H1 (cell line): ENCODE data around the gene ELANE. TPM values are rescaled to one million over a fixed set of nuclear protein-coding genes. Genes with fewer than 3 reads are reported as not detected.

Experiments used
- CTCF ChIA-PET: fragments of 300-600 bp; sonication (Branson Sonifier 250); formaldehyde crosslinking; loops from one replicate; lab custom pipeline; 2021; ENCODE audit not compliant: partially characterized antibody; lab: Charles Lee
- POLR2A ChIA-PET: fragments of 300-600 bp; sonication (Branson Sonifier 250); formaldehyde crosslinking; loops from one replicate; lab custom pipeline; 2021; ENCODE audit warnings: inconsistent platforms; ENCODE audit not compliant: partially characterized antibody; lab: Charles Lee
- DNase-seq, 2 experiments: peaks; one replicate each; pipeline versions ENCODE4 v3.0.0 to v3.0.0-alpha.2; 2010 to 2022; ENCODE audit warnings: low spot score in 2 of 2, low read depth in 1 of 2, mixed read lengths in 1 of 2
- FAIRE-seq: peaks from 2 replicates; lab custom pipeline; 2011; peaks lifted over from hg19 to GRCh38; lab: Jason Lieb, UNC
- H2AFZ ChIP-seq: 2 replicates; pipeline ENCODE4 v1.8.1; 2012; ENCODE audit warnings: low read length, inconsistent platforms
- H2AK5ac ChIP-seq: 2 replicates; pipeline ENCODE4 v1.6.1; 2013; ENCODE audit warnings: low read depth, low read length
- H2BK120ac ChIP-seq: replicated peaks from 2 replicates; pipeline ENCODE3; 2013; ENCODE audit warnings: low read depth, low read length, inconsistent platforms
- H2BK12ac ChIP-seq: 2 replicates; pipeline ENCODE4 v1.6.1; 2013; ENCODE audit warnings: low read depth, low read length
- H2BK15ac ChIP-seq: 2 replicates; pipeline ENCODE4 v1.6.1; 2013; ENCODE audit warnings: low read length
- H2BK20ac ChIP-seq: 2 replicates; pipeline ENCODE4 v1.6.1; 2013; ENCODE audit warnings: low read length
- H2BK5ac ChIP-seq: 2 replicates; pipeline ENCODE4 v1.6.1; 2013; ENCODE audit warnings: low read depth, low read length
- H3K14ac ChIP-seq: 2 replicates; pipeline ENCODE4 v1.6.1; 2013; ENCODE audit warnings: inconsistent platforms; ENCODE audit not compliant: insufficient read length
- H3K18ac ChIP-seq: 2 replicates; pipeline ENCODE4 v1.6.1; 2013; ENCODE audit warnings: low read length; ENCODE audit errors: extremely low read depth
- H3K23ac ChIP-seq: 2 replicates; pipeline ENCODE4 v1.6.1; 2013; ENCODE audit warnings: inconsistent platforms; ENCODE audit not compliant: insufficient read length
- H3K23me2 ChIP-seq: 2 replicates; pipeline ENCODE4 v1.6.1; 2013; ENCODE audit warnings: low read depth, low read length
- H3K27ac ChIP-seq: 2 replicates; pipeline ENCODE4 v1.6.1; 2011; ENCODE audit warnings: low read depth, low read length, inconsistent platforms
- H3K27me3 ChIP-seq, 4 experiments: replicated peaks in 1 of 4; 1 replicate in 1 of 4; 2 replicates in 3 of 4; pipeline versions ENCODE4 v1.6.1 to v1.8.1; 2011 to 2013; ENCODE audit warnings: low read length in 3 of 4, mild to moderate bottlenecking in 3 of 4, inconsistent platforms in 2 of 4, mixed read lengths in 2 of 4, moderate library complexity in 1 of 4; ENCODE audit not compliant: control insufficient read depth in 3 of 4, insufficient read depth in 3 of 4; ENCODE audit errors: extremely low read depth in 1 of 4
- H3K36me3 ChIP-seq, 4 experiments: 2 replicates each; pipeline versions ENCODE4 v1.6.1 to v1.8.1; 2011 to 2013; ENCODE audit warnings: mild to moderate bottlenecking in 4 of 4, low read length in 3 of 4, moderate library complexity in 2 of 4, control low read depth in 1 of 4, inconsistent platforms in 1 of 4; ENCODE audit not compliant: insufficient read depth in 4 of 4, control insufficient read depth in 2 of 4
- H3K4ac ChIP-seq: replicated peaks from 2 replicates; pipeline ENCODE3; 2013; ENCODE audit warnings: low read length, low read depth, mixed read lengths, inconsistent platforms; ENCODE audit not compliant: insufficient read length
- H3K4me1 ChIP-seq, 4 experiments: replicated peaks in 1 of 4; 1 replicate in 1 of 4; 2 replicates in 3 of 4; pipeline versions ENCODE4 v1.6.1 to v1.8.1; 2011 to 2013; ENCODE audit warnings: low read length in 3 of 4, inconsistent platforms in 2 of 4, mixed read lengths in 1 of 4; ENCODE audit not compliant: insufficient read depth in 4 of 4, control insufficient read depth in 3 of 4
- H3K4me2 ChIP-seq, 2 experiments: 2 replicates each; pipeline versions ENCODE4 v1.6.1 to v1.8.1; 2011 to 2013; ENCODE audit warnings: low read depth in 2 of 2, low read length in 2 of 2, control low read depth in 1 of 2, inconsistent platforms in 1 of 2, mild to moderate bottlenecking in 1 of 2; ENCODE audit not compliant: insufficient read depth in 1 of 2
- H3K4me3 ChIP-seq, 4 experiments: fragments of 200-600, 300-600 bp in 1 of 4; sonication (generic), shearing (Covaris generic), sonication (Bioruptor Twin) in 1 of 4; 2 replicates each; pipeline versions ENCODE4 v1.5.1 to v1.8.1; 2011 to 2016; ENCODE audit warnings: low read length in 4 of 4, low read depth in 3 of 4, control low read depth in 2 of 4, inconsistent platforms in 2 of 4, mild to moderate bottlenecking in 2 of 4, mixed read lengths in 1 of 4, moderate library complexity in 1 of 4; ENCODE audit not compliant: insufficient read depth in 2 of 4; ENCODE audit errors: extremely low read depth in 1 of 4
- H3K56ac ChIP-seq: replicated peaks from 2 replicates; pipeline ENCODE3; 2013; ENCODE audit warnings: low read depth, mild to moderate bottlenecking, mixed read lengths, low read length, inconsistent platforms; ENCODE audit not compliant: insufficient read length
- H3K79me1 ChIP-seq: 2 replicates; pipeline ENCODE4 v1.6.1; 2013; ENCODE audit warnings: low read depth, low read length, control low read depth
- H3K79me2 ChIP-seq, 2 experiments: 2 replicates each; pipeline versions ENCODE4 v1.6.1 to v1.8.1; 2012 to 2013; ENCODE audit warnings: low read length in 2 of 2, mild to moderate bottlenecking in 2 of 2, inconsistent platforms in 1 of 2; ENCODE audit not compliant: insufficient read depth in 2 of 2, control insufficient read depth in 1 of 2
- H3K9ac ChIP-seq, 4 experiments: replicated peaks in 1 of 4; 1 replicate in 1 of 4; 2 replicates in 3 of 4; pipeline versions ENCODE4 v1.6.1 to v1.8.1; 2011 to 2013; ENCODE audit warnings: low read depth in 3 of 4, low read length in 3 of 4, control low read depth in 2 of 4, mild to moderate bottlenecking in 2 of 4, moderate library complexity in 2 of 4, inconsistent platforms in 1 of 4; ENCODE audit errors: extremely low read depth in 1 of 4
- H3K9me3 ChIP-seq, 2 experiments: 2 replicates each; pipeline versions ENCODE4 v1.6.1 to v1.8.1; 2012 to 2013; ENCODE audit warnings: mild to moderate bottlenecking in 2 of 2, moderate library complexity in 2 of 2, control low read depth in 1 of 2, inconsistent platforms in 1 of 2, low read depth in 1 of 2, low read length in 1 of 2, mixed read lengths in 1 of 2; ENCODE audit not compliant: insufficient read depth in 2 of 2
- H4K20me1 ChIP-seq, 2 experiments: replicated peaks in 1 of 2; 2 replicates each; pipeline versions ENCODE3 to v1.8.1; 2011 to 2013; ENCODE audit warnings: inconsistent platforms in 2 of 2, low read length in 2 of 2, mild to moderate bottlenecking in 1 of 2; ENCODE audit not compliant: insufficient read depth in 2 of 2, control insufficient read depth in 1 of 2
- H4K5ac ChIP-seq: 2 replicates; pipeline ENCODE4 v1.6.1; 2013; ENCODE audit warnings: low read length, low read depth, mixed read lengths, inconsistent platforms; ENCODE audit not compliant: insufficient read length
- H4K8ac ChIP-seq: 2 replicates; pipeline ENCODE4 v1.8.0; 2013; ENCODE audit warnings: mild to moderate bottlenecking, moderate library complexity, low read length, inconsistent platforms; ENCODE audit not compliant: insufficient read depth; ENCODE audit errors: extremely low read depth
- H4K91ac ChIP-seq: replicated peaks from 2 replicates; pipeline ENCODE3; 2013; ENCODE audit warnings: low read length, mixed read lengths, inconsistent platforms; ENCODE audit not compliant: insufficient read length
- MAFK ChIP-seq: IDR thresholded peaks from 2 replicates; pipeline ENCODE4 v1.6.1; 2012; ENCODE audit warnings: low read depth, mild to moderate bottlenecking, improper control_type of control experiment, low read length
- WGBS, 2 experiments: shearing (Covaris generic) in 1 of 2; methylation state at CpG; one replicate each; pipeline versions ENCODE4 v1.1.6 to v1.1.7; 2013 to 2015; ENCODE audit warnings: low lambda C conversion rate in 2 of 2, mixed read lengths in 2 of 2, inconsistent platforms in 1 of 2, low coverage in 1 of 2, missing lambda C conversion rate in 1 of 2; ENCODE audit not compliant: insufficient replicate concordance in 2 of 2, insufficient coverage in 1 of 2, insufficient read length in 1 of 2; ENCODE audit errors: extremely low coverage in 1 of 2, missing lambda C conversion rate in 1 of 2; 5-methylcytosine and 5-hydroxymethylcytosine counted together
- polyA plus RNA-seq, 7 experiments: library from polyadenylated mRNA; depleted of rRNA in 3 of 7; stranded (reverse) in 5 of 7; unstranded in 2 of 7; fragments of >200 nt in 5 of 7; fragments of 200-250 nt in 2 of 7; gene quantifications; 1 replicate in 5 of 7; 2 replicates in 1 of 7; 4 replicates in 1 of 7; pipeline versions ENCODE4 v1.2.1 to v1.2.3, GENCODE V29; 2011 to 2013; ENCODE audit warnings: missing spikeins in 2 of 7, mixed read lengths in 2 of 7
- total RNA-seq: library from RNA; stranded (reverse); fragmentation: NEBNext Ultra II Directional; extraction: Animal tissue kit (Norgen Biotek cat#: 25700); gene quantifications from 2 replicates; pipeline ENCODE4 v1.2.1, GENCODE V29; 2021

The ELANE gene
- total and polyA plus RNA-seq, 2 of the 8 experiments (the other 6 are each of a cell fraction or from before 2014, with no cell fraction given): not detected

GRCh38 chr19:899336-900042 lies 47.4 kb downstream of the ELANE start:
- Histone ChIP-seq H3K79me2 (peaks cover 0 to 6% of the 10 kb centered on the region in 2 experiments; a peak in 2 of 4 replicates), H2BK15ac (no peak overlapping the region), H2BK20ac (no peak overlapping the region), H3K4me2 (no peak overlapping the region), H3K23me2 (peaks cover 3% of the 10 kb centered on the region; the same call in 1 of the 2 replicates), H3K18ac (no peak overlapping the region), H3K36me3 (peaks cover 0 to 13% (median 2%) of the 10 kb centered on the region in 4 experiments; a peak in 2 of 8 replicates), H3K9me3 (no peaks in the 10 kb centered on the region), H3K56ac (no peak overlapping the region), H2BK5ac (no peak overlapping the region), H3K4me3 (no peak overlapping the region), H2AK5ac (no peak overlapping the region), H4K20me1 (peaks cover 13 to 27% of the 10 kb centered on the region in 2 experiments), H3K4me1 (peaks cover 0 to 11% (median 5%) of the 10 kb centered on the region in 4 experiments; a peak in 5 of 7 replicates), H2BK12ac (no peak overlapping the region), H4K91ac (no peak overlapping the region), H4K5ac (no peak overlapping the region), H4K8ac (0 out of 2 replicates have a peak overlapping the region, but pooled peaks have one; percentile 19), H3K14ac (no peak overlapping the region), H3K27me3 (no peaks in the 10 kb centered on the region), H3K4ac (no peak overlapping the region), H3K27ac (no peak overlapping the region), H3K9ac (no peak overlapping the region), H2AFZ (no peak overlapping the region), H3K79me1 (no peaks in the 10 kb centered on the region; the same call in 1 of the 2 replicates), H2BK120ac (no peak overlapping the region), H3K23ac (no peak overlapping the region)
- ChIA-PET CTCF (no interaction called here), POLR2A (interaction anchor here (0.6 kb wide), 1 partner anchor 129 kb away, joined by 3 read pairs; no protein-coding TSS in a partner anchor)
- no peak for TF ChIP-seq MAFK
- DNase-seq (no peak), FAIRE-seq (no peak)
- WGBS, 2 experiments: 89% methylated on average over 32 of the region's 32 CpGs; no CpG with 5 or more reads in 1 of the 2 experiments
